SK-N-MC (cell line): ENCODE data around the gene CLASP2.

ENCODE experiments used
- EZH2 ChIP-seq: fragments of 200-600 bp; sonication (generic); IDR thresholded peaks from one replicate; pipeline ENCODE4 v1.6.1; 2017; ENCODE audit warnings: antibody characterized with exemption
- FOXP2 ChIP-seq: optimal IDR thresholded peaks from 2 replicates; pipeline ENCODE3; 2011; ENCODE audit warnings: mild to moderate bottlenecking, moderate library complexity; ENCODE audit not compliant: insufficient read depth; ENCODE audit errors: extremely low read length, control extremely low read depth
- POLR2AphosphoS5 ChIP-seq: IDR thresholded peaks from 2 replicates; pipeline ENCODE4 v1.6.1; 2012; ENCODE audit warnings: mild to moderate bottlenecking, low read depth, low read length, borderline replicate concordance

GRCh38 chr3:33711100-33711499 is 7.0 kb downstream of the CLASP2 start:
- TF ChIP-seq POLR2AphosphoS5 = no peak
- TF ChIP-seq FOXP2 = no peak
- TF ChIP-seq EZH2 = no peak
